Ascending aorta (tissue), 2 donors: ENCODE data around the gene CRYGN. TPM values are rescaled to one million over a fixed set of nuclear protein-coding genes. Genes with fewer than 3 reads are reported as not detected.

Source experiments
- DNase-seq, 2 donors: peaks; one replicate each; pipeline ENCODE4 v3.0.0-alpha.2; 2019; ENCODE audit warnings: low spot score in 2 of 2
- H3K27ac ChIP-seq, 2 donors: fragments of 200-600 bp; sonication (generic); one replicate each; pipeline ENCODE4 v1.5.1; 2016 to 2017; ENCODE audit warnings: mild to moderate bottlenecking in 1 of 2
- H3K27me3 ChIP-seq: fragments of 200-600 bp; sonication (generic); one replicate; pipeline ENCODE4 v1.5.1; 2017
- H3K36me3 ChIP-seq, 2 donors: fragments of 200-600 bp; sonication (generic); one replicate each; pipeline ENCODE4 v1.5.1; 2016
- H3K4me1 ChIP-seq, 2 donors: fragments of 200-600 bp; sonication (generic); one replicate each; pipeline ENCODE4 v1.5.1; 2016 to 2017; ENCODE audit warnings: mild to moderate bottlenecking in 1 of 2
- H3K4me3 ChIP-seq, 2 donors: fragments of 200-600 bp; sonication (generic); one replicate each; pipeline ENCODE4 v1.5.1; 2016 to 2017; ENCODE audit warnings: mild to moderate bottlenecking in 1 of 2
- H3K9me3 ChIP-seq, 2 donors: fragments of 200-600 bp; sonication (generic); one replicate each; pipeline ENCODE4 v1.5.1; 2016
- intact Hi-C: fragments of 100-400 bp; cut with DNase I; formaldehyde crosslinking; loops from one replicate; pipeline ENCODE4 v1.15.1; 2023
- total RNA-seq: library from RNA; depleted of rRNA; stranded (reverse); fragments of >200 nt; gene quantifications from one replicate; pipeline ENCODE4 v1.1.0, GENCODE V29; 2016
- TF ChIP-seq, protein P1 (sequence below), 3 experiments: fragments of 200-600 bp in 2 of 3; fragments of 450-650 bp in 1 of 3; sonication (generic) in 2 of 3; IDR thresholded peaks; one replicate each; pipeline ENCODE4 v1.5.1; 2016 to 2019; ENCODE audit warnings: antibody characterized with exemption in 3 of 3, mild to moderate bottlenecking in 1 of 3, moderate library complexity in 1 of 3

CRYGN gene
- total RNA-seq, 1 donor from 2014 or later = not detected

DNA sequence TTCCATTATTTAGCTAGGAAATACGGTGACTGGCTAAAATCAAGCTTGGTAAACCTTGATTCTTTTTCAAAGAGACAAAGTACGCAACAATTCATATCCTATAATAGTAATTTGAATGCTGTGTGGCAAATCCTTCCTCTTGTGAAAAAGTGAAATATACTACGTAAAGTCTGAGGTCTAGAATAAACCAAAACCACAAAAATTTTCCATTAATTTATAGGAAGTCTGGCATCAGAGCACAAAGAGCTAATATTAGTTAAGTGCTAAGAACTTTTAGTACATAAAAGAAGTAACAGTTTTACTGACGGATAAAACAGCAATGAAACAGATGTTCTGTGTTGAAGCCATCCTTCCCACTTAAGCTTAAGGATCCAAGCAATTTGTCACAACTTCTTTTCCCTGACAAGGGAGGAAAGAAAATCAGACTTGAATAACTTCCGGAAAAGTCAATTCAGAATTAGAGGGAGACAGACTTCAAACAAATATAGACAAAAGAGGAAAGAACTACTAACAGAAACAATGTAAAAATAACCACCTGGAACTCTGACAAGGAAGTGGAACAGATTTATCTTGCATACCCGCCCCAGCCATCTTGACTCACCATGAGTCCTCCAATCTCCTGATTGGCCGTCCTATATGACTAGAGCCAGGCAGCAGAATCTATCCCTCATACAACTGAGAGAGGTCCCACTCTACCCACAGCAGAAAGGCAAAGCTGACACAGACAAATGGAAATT is 45.2 kb upstream of the CRYGN start:
- TF ChIP-seq, protein P1, sequence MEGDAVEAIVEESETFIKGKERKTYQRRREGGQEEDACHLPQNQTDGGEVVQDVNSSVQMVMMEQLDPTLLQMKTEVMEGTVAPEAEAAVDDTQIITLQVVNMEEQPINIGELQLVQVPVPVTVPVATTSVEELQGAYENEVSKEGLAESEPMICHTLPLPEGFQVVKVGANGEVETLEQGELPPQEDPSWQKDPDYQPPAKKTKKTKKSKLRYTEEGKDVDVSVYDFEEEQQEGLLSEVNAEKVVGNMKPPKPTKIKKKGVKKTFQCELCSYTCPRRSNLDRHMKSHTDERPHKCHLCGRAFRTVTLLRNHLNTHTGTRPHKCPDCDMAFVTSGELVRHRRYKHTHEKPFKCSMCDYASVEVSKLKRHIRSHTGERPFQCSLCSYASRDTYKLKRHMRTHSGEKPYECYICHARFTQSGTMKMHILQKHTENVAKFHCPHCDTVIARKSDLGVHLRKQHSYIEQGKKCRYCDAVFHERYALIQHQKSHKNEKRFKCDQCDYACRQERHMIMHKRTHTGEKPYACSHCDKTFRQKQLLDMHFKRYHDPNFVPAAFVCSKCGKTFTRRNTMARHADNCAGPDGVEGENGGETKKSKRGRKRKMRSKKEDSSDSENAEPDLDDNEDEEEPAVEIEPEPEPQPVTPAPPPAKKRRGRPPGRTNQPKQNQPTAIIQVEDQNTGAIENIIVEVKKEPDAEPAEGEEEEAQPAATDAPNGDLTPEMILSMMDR (IDR thresholded peaks at IDR 0.05) = no peak
- DNase-seq = no peak
- Histone ChIP-seq H3K4me3 (no peak overlapping the region), H3K4me1 (peaks cover 0 to 24% of the 10 kb centered on the region in 2 donors), H3K27me3 (no peaks in the 10 kb centered on the region), H3K9me3 (no peaks in the 10 kb centered on the region), H3K27ac (peak overlapping the region; percentile 52 to 62), H3K36me3 (peaks cover 9 to 67% of the 10 kb centered on the region in 2 donors)
- intact Hi-C loops = no loop called here

DNA sequence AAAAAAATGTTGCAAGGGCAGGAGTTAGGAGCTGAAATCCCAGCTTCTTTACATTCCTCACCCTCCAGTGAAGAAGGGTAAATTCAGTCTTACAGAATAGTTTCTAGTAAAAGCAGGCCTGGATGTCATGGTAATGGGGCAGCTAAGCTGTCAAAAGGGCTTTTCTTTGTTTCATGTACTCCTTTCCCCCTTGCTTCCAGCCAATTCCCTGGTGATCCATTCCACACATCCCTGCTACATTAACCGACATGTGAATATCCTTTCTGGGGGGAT is 43.7 kb upstream of the CRYGN start:
- TF ChIP-seq, protein P1 (IDR thresholded peaks at IDR 0.05) = no peak
- no peak for DNase-seq

DNA sequence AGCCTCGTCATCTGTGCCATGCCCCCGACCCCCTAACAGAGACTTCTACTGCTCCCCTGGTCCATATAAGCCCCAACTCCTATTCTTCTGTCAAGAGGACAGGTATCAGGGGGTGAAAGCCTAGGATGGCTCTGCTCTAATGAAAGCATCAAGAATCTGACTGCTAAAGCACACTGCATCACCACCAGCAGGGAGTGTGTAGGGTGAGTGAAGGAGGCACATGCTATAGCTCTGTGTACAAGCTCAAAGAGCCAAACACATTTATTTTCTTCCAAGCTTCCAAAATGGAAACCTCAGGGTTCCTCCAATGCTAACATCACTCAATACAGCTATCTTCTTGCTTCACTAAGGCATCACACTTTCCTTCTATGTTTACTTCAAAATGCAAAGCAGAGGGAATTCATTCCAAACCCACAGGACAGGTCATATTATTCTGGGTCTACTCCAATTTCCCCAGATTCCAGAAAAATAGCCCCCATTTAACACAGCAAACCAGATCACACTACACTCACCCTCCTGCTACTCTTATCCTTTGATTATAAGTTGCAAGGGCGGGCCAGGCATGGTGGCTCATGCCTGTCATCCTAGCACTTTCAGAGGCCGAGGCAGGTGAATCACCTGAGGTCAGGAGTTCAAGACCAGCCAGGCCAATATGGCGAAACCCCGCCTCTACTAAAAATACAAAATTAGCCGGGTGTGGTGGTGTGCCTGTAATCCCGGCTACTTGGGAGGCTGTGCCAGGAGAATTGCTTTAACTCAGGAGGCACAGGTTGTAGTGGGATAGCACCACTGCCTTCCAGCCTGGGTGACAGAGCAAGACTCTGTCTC is 43.2 kb upstream of the CRYGN start:
- Histone ChIP-seq H3K4me1 (peaks cover 0 to 20% of the 10 kb centered on the region in 2 donors), H3K27me3 (no peaks in the 10 kb centered on the region), H3K4me3 (no peak overlapping the region), H3K9me3 (no peaks in the 10 kb centered on the region), H3K36me3 (peaks cover 9 to 46% of the 10 kb centered on the region in 2 donors), H3K27ac (no peak overlapping the region)
- TF ChIP-seq, protein P1 (IDR thresholded peaks at IDR 0.05) = no peak
- DNase-seq = no peak
- intact Hi-C loops = no loop called here

More for the DNA sequence above, 43.7 kb upstream of the CRYGN start:
- intact Hi-C loops = no loop called here
- Histone ChIP-seq H3K4me3 (no peak overlapping the region), H3K27ac (no peak overlapping the region), H3K9me3 (no peaks in the 10 kb centered on the region), H3K4me1 (peaks cover 0 to 20% of the 10 kb centered on the region in 2 donors), H3K36me3 (peaks cover 9 to 52% of the 10 kb centered on the region in 2 donors), H3K27me3 (no peaks in the 10 kb centered on the region)

DNA sequence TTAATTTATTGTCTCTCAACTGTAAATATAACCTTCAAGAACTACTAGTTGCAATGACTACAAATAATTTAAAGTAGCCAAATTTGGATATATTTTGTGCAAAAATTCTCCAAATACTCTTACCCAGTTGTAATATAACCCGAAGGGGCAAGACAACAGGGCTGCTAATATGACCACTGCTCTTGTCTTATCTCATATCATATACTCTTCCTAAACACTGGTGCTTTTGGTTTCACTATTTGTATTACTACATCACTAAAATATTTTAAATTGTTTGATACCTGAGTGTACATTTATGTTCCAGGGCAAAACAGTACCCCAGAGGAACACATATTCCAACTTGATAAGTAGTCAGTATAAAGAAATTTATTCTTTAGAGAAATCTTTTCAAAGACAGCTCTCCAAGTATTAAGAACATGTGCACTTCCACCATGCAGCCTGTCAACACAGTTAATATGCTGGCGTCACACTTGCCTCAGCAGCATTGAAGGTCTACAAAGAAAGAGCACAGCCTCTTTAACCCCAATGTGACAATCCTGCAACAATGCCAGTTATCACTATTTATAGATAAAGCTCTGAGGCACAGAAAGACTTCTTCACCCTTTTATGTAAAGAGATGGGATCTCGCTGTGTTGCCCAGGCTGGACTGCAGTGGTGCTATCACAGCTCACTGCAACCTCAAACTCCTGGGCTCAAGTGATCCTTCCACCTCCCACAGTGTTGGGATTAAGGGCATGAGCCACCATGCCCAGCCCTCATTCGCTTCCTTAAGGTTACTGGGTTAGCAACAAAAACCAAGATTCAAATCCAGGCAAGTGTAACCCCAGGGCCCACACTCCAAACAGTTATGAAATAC is 41.9 kb upstream of the CRYGN start:
- no peak overlapping the region for H3K27ac ChIP-seq
- no peak for DNase-seq
- H3K4me1 ChIP-seq = peaks cover 0 to 18% of the 10 kb centered on the region in 2 donors
- H3K4me3 ChIP-seq = no peak overlapping the region
- TF ChIP-seq, protein P1 (IDR thresholded peaks at IDR 0.05) = no peak
- no peaks in the 10 kb centered on the region for H3K27me3 ChIP-seq
- H3K9me3 ChIP-seq = no peaks in the 10 kb centered on the region
- H3K36me3 ChIP-seq = peaks cover 9 to 37% of the 10 kb centered on the region in 2 donors
- intact Hi-C loops = no loop called here

DNA sequence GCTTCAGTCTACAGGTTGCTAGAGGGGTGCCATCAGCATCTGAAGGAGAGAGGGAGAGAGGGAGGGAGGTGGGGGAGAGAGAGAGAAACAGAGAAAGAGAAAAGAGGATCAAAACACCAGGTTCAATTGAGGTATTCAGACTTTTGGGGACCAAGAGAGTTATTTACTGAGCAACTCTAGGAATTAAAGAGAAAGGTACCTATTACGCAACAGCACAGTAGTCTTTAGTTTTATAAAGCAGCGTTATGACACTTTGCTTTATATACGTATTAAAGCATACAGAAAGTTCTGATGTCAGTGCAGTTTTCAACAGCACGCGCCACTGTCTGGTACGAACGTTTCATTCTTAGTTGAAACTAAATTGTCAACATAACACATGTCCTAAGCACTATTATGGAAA is 37.9 kb upstream of the CRYGN start:
- no peak overlapping the region for H3K27ac ChIP-seq
- H3K9me3 ChIP-seq = no peaks in the 10 kb centered on the region
- no peaks in the 10 kb centered on the region for H3K27me3 ChIP-seq
- no peaks in the 10 kb centered on the region for H3K4me1 ChIP-seq
- DNase-seq = no peak
- H3K36me3 ChIP-seq = peaks cover 2 to 24% of the 10 kb centered on the region in 2 donors
- intact Hi-C loops = no loop called here
- TF ChIP-seq, protein P1 (IDR thresholded peaks at IDR 0.05) = no peak
- H3K4me3 ChIP-seq = no peak overlapping the region
